MCF 10A (cell line): ENCODE measurements around the gene TMEM151B. TPM values are rescaled to one million over a fixed set of nuclear protein-coding genes. Genes with fewer than 3 reads are reported as not detected.

Experiments used
- BruUV-seq: library from RNA; stranded (reverse); fragments of 400-500 nt; replicated peaks from 2 replicates; lab custom pipeline; 2021; lab: Mats Ljungman, UMichigan
- CTCF ChIA-PET: fragments of 300-600 bp; sonication (Branson Sonifier 250); formaldehyde crosslinking; extraction: SDS; loops from one replicate; lab custom pipeline; 2021; ENCODE audit warnings: antibody characterized with exemption, inconsistent platforms; lab: Yijun Ruan, JAX
- POLR2A ChIA-PET: fragments of 300-600, 350-650 bp; sonication (Branson Sonifier 250); formaldehyde crosslinking; extraction: SDS; loops from one replicate; lab custom pipeline; 2020; ENCODE audit warnings: antibody characterized with exemption, inconsistent platforms; lab: Yijun Ruan, JAX
- DNase-seq: peaks from one replicate; pipeline ENCODE4 v3.0.0-alpha.2; 2018; ENCODE audit not compliant: unreplicated experiment
- H3K27ac Mint-ChIP-seq: one replicate; pipeline ENCODE4 v1.8.0; 2022; ENCODE audit warnings: mild to moderate bottlenecking, low read depth, mixed read lengths; ENCODE audit not compliant: unreplicated experiment
- H3K27me3 Mint-ChIP-seq: one replicate; pipeline ENCODE4 v1.8.0; 2022; ENCODE audit warnings: mixed read lengths; ENCODE audit not compliant: insufficient read depth, unreplicated experiment
- H3K36me3 Mint-ChIP-seq: one replicate; pipeline ENCODE4 v1.8.0; 2022; ENCODE audit warnings: mild to moderate bottlenecking, moderate library complexity, mixed read lengths; ENCODE audit not compliant: insufficient read depth, unreplicated experiment
- H3K4me1 Mint-ChIP-seq: one replicate; pipeline ENCODE4 v1.8.0; 2022; ENCODE audit warnings: mixed read lengths; ENCODE audit not compliant: insufficient read depth, unreplicated experiment
- H3K4me3 Mint-ChIP-seq: one replicate; pipeline ENCODE4 v1.8.0; 2022; ENCODE audit warnings: mild to moderate bottlenecking, moderate library complexity, mixed read lengths; ENCODE audit not compliant: unreplicated experiment
- H3K9me3 Mint-ChIP-seq: one replicate; pipeline ENCODE4 v1.8.0; 2022; ENCODE audit warnings: mixed read lengths; ENCODE audit not compliant: unreplicated experiment
- intact Hi-C: fragments of 100-400 bp; cut with micrococcal nuclease; formaldehyde crosslinking; loops from 2 replicates; pipeline ENCODE4 v1.14.1; 2022
- total RNA-seq: library from RNA; stranded (reverse); gene quantifications from 2 replicates; pipeline ENCODE4 v1.2.3, GENCODE V29; 2022
- TF ChIP-seq, protein P1 (sequence below): fragments of 200-600 bp; IDR thresholded peaks from one replicate; pipeline ENCODE4 v1.8.0; 2022; ENCODE audit warnings: antibody characterized with exemption, mild to moderate bottlenecking; ENCODE audit not compliant: unreplicated experiment

The TMEM151B gene
- total RNA-seq, 1 experiment from 2014 or later, result not detected

DNA sequence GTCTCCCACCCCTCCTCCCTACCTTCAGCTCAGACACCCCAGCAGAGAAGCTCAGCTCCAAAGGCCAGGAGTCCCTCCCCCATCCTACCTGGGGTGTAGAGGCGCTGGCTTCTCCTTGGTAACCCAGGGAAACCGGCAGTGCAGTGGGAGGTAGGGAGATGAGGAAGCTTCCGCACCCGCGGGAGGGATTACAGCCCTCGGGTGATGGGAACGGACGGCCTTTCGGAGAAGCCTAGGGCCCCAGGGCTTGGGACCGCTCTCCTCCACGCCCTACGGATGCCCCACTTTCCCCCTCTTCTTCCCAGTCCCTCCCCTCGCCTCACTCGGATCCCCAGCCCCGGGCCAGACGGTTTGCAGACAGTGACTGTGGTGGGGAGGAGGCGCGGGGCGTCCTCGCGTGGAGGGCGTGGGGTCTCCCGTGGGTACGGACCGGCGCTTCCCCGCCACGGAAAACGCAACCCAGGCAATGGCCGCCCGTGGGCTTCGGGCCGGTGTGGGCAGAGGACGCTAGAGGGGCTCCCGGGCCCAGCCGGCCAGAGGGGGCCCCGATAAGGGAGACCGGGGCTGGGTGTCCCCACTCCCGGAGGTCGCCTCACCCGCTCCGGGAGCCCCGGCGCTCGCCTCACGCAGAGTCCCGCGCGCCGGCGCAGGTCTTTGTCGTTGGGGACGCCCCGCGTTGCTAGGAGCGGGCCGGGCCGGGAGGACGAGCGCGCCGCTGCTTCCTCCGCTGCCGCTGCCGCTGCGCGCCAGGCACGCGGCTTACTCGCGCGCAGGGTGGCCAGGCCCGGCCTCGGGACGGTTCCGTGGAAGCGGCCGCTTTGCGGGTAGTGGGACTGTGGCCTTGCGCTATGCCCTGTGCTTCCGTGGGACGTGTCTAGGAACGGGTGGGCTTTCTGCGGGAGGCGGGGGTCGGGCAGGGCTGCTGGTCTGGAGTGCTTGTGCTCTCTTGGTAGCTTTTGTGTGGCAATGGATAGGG, 27.1 kb downstream of the TMEM151B start:
- Mint-ChIP-seq H3K27ac (no peak overlapping the region), H3K4me1 (peaks cover 4% of the 10 kb centered on the region), H3K4me3 (peak overlapping the region; percentile 43), H3K9me3 (no peaks in the 10 kb centered on the region), H3K36me3 (peaks cover 29% of the 10 kb centered on the region), H3K27me3 (peaks cover 28% of the 10 kb centered on the region)
- TF ChIP-seq, protein P1, sequence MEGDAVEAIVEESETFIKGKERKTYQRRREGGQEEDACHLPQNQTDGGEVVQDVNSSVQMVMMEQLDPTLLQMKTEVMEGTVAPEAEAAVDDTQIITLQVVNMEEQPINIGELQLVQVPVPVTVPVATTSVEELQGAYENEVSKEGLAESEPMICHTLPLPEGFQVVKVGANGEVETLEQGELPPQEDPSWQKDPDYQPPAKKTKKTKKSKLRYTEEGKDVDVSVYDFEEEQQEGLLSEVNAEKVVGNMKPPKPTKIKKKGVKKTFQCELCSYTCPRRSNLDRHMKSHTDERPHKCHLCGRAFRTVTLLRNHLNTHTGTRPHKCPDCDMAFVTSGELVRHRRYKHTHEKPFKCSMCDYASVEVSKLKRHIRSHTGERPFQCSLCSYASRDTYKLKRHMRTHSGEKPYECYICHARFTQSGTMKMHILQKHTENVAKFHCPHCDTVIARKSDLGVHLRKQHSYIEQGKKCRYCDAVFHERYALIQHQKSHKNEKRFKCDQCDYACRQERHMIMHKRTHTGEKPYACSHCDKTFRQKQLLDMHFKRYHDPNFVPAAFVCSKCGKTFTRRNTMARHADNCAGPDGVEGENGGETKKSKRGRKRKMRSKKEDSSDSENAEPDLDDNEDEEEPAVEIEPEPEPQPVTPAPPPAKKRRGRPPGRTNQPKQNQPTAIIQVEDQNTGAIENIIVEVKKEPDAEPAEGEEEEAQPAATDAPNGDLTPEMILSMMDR, result no peak
- no peak for DNase-seq
- POLR2A ChIA-PET, result interaction anchor here (2.0 kb wide), 2 partner anchors 12 to 16 kb away, joined by 6 to 7 read pairs; partner anchors contain the start of gene AARS2
- no TSS peak for BruUV-seq
- intact Hi-C loops, result no loop called here
- CTCF ChIA-PET, result interaction anchor here (0.6 to 1.5 kb wide), 3 partner anchors 14 to 87 kb away, joined by 3 to 5 read pairs (median 4); no protein-coding TSS in a partner anchor

DNA sequence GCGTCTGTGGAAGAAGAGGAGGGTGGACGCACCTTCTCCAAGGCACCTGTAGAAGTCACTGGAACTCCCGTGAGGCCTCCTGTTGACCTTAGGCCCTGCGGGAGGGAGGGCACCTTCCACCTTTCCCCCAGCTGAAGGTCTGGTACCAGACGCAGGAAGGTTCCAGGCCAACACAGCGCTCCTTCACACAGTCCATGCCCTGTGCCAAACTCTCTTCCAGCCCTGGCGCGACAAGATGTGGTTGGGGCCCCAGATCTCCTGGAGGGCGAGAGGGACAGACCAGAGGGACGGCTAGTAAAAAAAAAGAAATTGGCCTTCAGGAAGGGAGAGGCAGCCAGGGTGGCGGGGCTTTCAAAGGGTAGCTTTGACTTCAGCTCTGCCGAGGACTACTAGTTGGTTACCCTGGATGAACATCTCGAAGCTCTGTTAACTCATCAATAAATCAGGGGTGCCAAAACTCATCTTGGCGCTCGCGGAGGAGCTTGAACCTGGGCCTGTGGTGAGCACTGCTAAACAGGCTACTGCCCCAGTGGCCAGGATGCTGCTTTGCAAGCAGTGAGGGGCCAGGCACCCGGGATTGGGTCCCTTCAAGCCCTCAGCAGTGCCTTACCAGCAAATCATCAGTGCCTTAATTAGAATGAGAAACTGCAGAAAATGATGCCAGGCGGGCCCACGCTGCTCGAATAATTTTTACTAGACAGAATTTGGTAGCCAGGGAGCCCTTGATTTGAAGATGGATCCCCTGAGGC, 28.0 kb downstream of the TMEM151B start:
- peaks cover 29% of the 10 kb centered on the region for H3K36me3 Mint-ChIP-seq
- peaks cover 22% of the 10 kb centered on the region for H3K27me3 Mint-ChIP-seq
- H3K4me1 Mint-ChIP-seq, result peaks cover 4% of the 10 kb centered on the region
- peak overlapping the region; percentile 43 for H3K4me3 Mint-ChIP-seq
- BruUV-seq, result no TSS peak
- CTCF ChIA-PET, result interaction anchor here (0.6 to 1.5 kb wide), 4 partner anchors 10 to 473 kb away, joined by 3 to 5 read pairs (median 4); partner anchors contain the start of gene AARS2
- no peak for DNase-seq
- intact Hi-C loops, result no loop called here
- H3K27ac Mint-ChIP-seq, result peak overlapping the region; percentile 20
- POLR2A ChIA-PET, result interaction anchor here (0.7 to 2.0 kb wide), 2 partner anchors 8 to 15 kb away, joined by 4 to 7 read pairs; partner anchors contain the start of gene AARS2
- TF ChIP-seq, protein P1, result no peak
- H3K9me3 Mint-ChIP-seq, result no peaks in the 10 kb centered on the region

DNA sequence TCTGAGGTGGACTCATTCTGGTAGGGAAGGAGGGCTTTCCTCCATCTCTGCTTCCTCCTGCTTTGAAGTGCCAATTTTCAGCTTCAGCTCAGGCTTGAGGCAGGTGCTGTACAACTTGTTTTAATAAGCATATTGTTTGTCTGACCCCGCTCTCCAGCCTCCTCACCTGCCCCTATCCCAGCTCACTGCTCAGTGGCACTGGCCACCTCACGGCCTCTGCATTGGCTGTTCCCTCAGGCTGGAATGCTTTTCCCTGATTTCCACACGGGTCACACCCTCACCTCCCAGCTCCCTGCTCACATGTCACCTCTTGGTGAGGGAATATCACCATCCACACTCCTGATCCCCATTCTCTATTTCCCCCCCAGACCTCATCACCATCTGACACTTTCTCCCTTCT, 28.6 kb downstream of the TMEM151B start:
- peaks cover 22% of the 10 kb centered on the region for H3K27me3 Mint-ChIP-seq
- no TSS peak for BruUV-seq
- POLR2A ChIA-PET, result interaction anchor here (0.6 to 2.0 kb wide), 4 partner anchors 8 to 1940 kb away, joined by 4 to 7 read pairs (median 5); partner anchors contain the start of gene AARS2
- H3K4me1 Mint-ChIP-seq, result peaks cover 4% of the 10 kb centered on the region
- intact Hi-C loops, result no loop called here
- TF ChIP-seq, protein P1, result no peak
- no peaks in the 10 kb centered on the region for H3K9me3 Mint-ChIP-seq
- peak overlapping the region; percentile 20 for H3K27ac Mint-ChIP-seq
- CTCF ChIA-PET, result interaction anchor here (0.7 to 1.5 kb wide), 3 partner anchors 9 to 40 kb away, joined by 4 to 5 read pairs (median 4); partner anchors contain the start of gene AARS2
- no peak for DNase-seq
- no peak overlapping the region for H3K4me3 Mint-ChIP-seq
- peaks cover 29% of the 10 kb centered on the region for H3K36me3 Mint-ChIP-seq
